H1 (cell line): ENCODE measurements around the gene DNAJC21. TPM values are rescaled to one million over a fixed set of nuclear protein-coding genes. Genes with fewer than 3 reads are reported as not detected.

ENCODE experiments used
- CTCF ChIA-PET: fragments of 300-600 bp; sonication (Branson Sonifier 250); formaldehyde crosslinking; loops from one replicate; lab custom pipeline; 2021; ENCODE audit not compliant: partially characterized antibody; lab: Charles Lee
- POLR2A ChIA-PET: fragments of 300-600 bp; sonication (Branson Sonifier 250); formaldehyde crosslinking; loops from one replicate; lab custom pipeline; 2021; ENCODE audit warnings: inconsistent platforms; ENCODE audit not compliant: partially characterized antibody; lab: Charles Lee
- DNase-seq, 2 experiments: peaks; one replicate each; pipeline versions ENCODE4 v3.0.0 to v3.0.0-alpha.2; 2010 to 2022; ENCODE audit warnings: low spot score in 2 of 2, low read depth in 1 of 2, mixed read lengths in 1 of 2
- FAIRE-seq: peaks from 2 replicates; lab custom pipeline; 2011; peaks lifted over from hg19 to GRCh38; lab: Jason Lieb, UNC
- H2AFZ ChIP-seq: 2 replicates; pipeline ENCODE4 v1.8.1; 2012; ENCODE audit warnings: low read length, inconsistent platforms
- H2AK5ac ChIP-seq: 2 replicates; pipeline ENCODE4 v1.6.1; 2013; ENCODE audit warnings: low read depth, low read length
- H2BK120ac ChIP-seq: replicated peaks from 2 replicates; pipeline ENCODE3; 2013; ENCODE audit warnings: low read depth, low read length, inconsistent platforms
- H2BK12ac ChIP-seq: 2 replicates; pipeline ENCODE4 v1.6.1; 2013; ENCODE audit warnings: low read depth, low read length
- H2BK15ac ChIP-seq: 2 replicates; pipeline ENCODE4 v1.6.1; 2013; ENCODE audit warnings: low read length
- H2BK20ac ChIP-seq: 2 replicates; pipeline ENCODE4 v1.6.1; 2013; ENCODE audit warnings: low read length
- H2BK5ac ChIP-seq: 2 replicates; pipeline ENCODE4 v1.6.1; 2013; ENCODE audit warnings: low read depth, low read length
- H3K14ac ChIP-seq: 2 replicates; pipeline ENCODE4 v1.6.1; 2013; ENCODE audit warnings: inconsistent platforms; ENCODE audit not compliant: insufficient read length
- H3K18ac ChIP-seq: 2 replicates; pipeline ENCODE4 v1.6.1; 2013; ENCODE audit warnings: low read length; ENCODE audit errors: extremely low read depth
- H3K23ac ChIP-seq: 2 replicates; pipeline ENCODE4 v1.6.1; 2013; ENCODE audit warnings: inconsistent platforms; ENCODE audit not compliant: insufficient read length
- H3K23me2 ChIP-seq: 2 replicates; pipeline ENCODE4 v1.6.1; 2013; ENCODE audit warnings: low read depth, low read length
- H3K27ac ChIP-seq: 2 replicates; pipeline ENCODE4 v1.6.1; 2011; ENCODE audit warnings: low read depth, low read length, inconsistent platforms
- H3K27me3 ChIP-seq, 4 experiments: replicated peaks in 1 of 4; 1 replicate in 1 of 4; 2 replicates in 3 of 4; pipeline versions ENCODE4 v1.6.1 to v1.8.1; 2011 to 2013; ENCODE audit warnings: low read length in 3 of 4, mild to moderate bottlenecking in 3 of 4, inconsistent platforms in 2 of 4, mixed read lengths in 2 of 4, moderate library complexity in 1 of 4; ENCODE audit not compliant: control insufficient read depth in 3 of 4, insufficient read depth in 3 of 4; ENCODE audit errors: extremely low read depth in 1 of 4
- H3K36me3 ChIP-seq, 4 experiments: 2 replicates each; pipeline versions ENCODE4 v1.6.1 to v1.8.1; 2011 to 2013; ENCODE audit warnings: mild to moderate bottlenecking in 4 of 4, low read length in 3 of 4, moderate library complexity in 2 of 4, control low read depth in 1 of 4, inconsistent platforms in 1 of 4; ENCODE audit not compliant: insufficient read depth in 4 of 4, control insufficient read depth in 2 of 4
- H3K4ac ChIP-seq: replicated peaks from 2 replicates; pipeline ENCODE3; 2013; ENCODE audit warnings: low read length, low read depth, mixed read lengths, inconsistent platforms; ENCODE audit not compliant: insufficient read length
- H3K4me1 ChIP-seq, 4 experiments: replicated peaks in 1 of 4; 1 replicate in 1 of 4; 2 replicates in 3 of 4; pipeline versions ENCODE4 v1.6.1 to v1.8.1; 2011 to 2013; ENCODE audit warnings: low read length in 3 of 4, inconsistent platforms in 2 of 4, mixed read lengths in 1 of 4; ENCODE audit not compliant: insufficient read depth in 4 of 4, control insufficient read depth in 3 of 4
- H3K4me2 ChIP-seq, 2 experiments: 2 replicates each; pipeline versions ENCODE4 v1.6.1 to v1.8.1; 2011 to 2013; ENCODE audit warnings: low read depth in 2 of 2, low read length in 2 of 2, control low read depth in 1 of 2, inconsistent platforms in 1 of 2, mild to moderate bottlenecking in 1 of 2; ENCODE audit not compliant: insufficient read depth in 1 of 2
- H3K4me3 ChIP-seq, 4 experiments: fragments of 200-600, 300-600 bp in 1 of 4; sonication (generic), shearing (Covaris generic), sonication (Bioruptor Twin) in 1 of 4; 2 replicates each; pipeline versions ENCODE4 v1.5.1 to v1.8.1; 2011 to 2016; ENCODE audit warnings: low read length in 4 of 4, low read depth in 3 of 4, control low read depth in 2 of 4, inconsistent platforms in 2 of 4, mild to moderate bottlenecking in 2 of 4, mixed read lengths in 1 of 4, moderate library complexity in 1 of 4; ENCODE audit not compliant: insufficient read depth in 2 of 4; ENCODE audit errors: extremely low read depth in 1 of 4
- H3K56ac ChIP-seq: replicated peaks from 2 replicates; pipeline ENCODE3; 2013; ENCODE audit warnings: low read depth, mild to moderate bottlenecking, mixed read lengths, low read length, inconsistent platforms; ENCODE audit not compliant: insufficient read length
- H3K79me1 ChIP-seq: 2 replicates; pipeline ENCODE4 v1.6.1; 2013; ENCODE audit warnings: low read depth, low read length, control low read depth
- H3K79me2 ChIP-seq, 2 experiments: 2 replicates each; pipeline versions ENCODE4 v1.6.1 to v1.8.1; 2012 to 2013; ENCODE audit warnings: low read length in 2 of 2, mild to moderate bottlenecking in 2 of 2, inconsistent platforms in 1 of 2; ENCODE audit not compliant: insufficient read depth in 2 of 2, control insufficient read depth in 1 of 2
- H3K9ac ChIP-seq, 4 experiments: replicated peaks in 1 of 4; 1 replicate in 1 of 4; 2 replicates in 3 of 4; pipeline versions ENCODE4 v1.6.1 to v1.8.1; 2011 to 2013; ENCODE audit warnings: low read depth in 3 of 4, low read length in 3 of 4, control low read depth in 2 of 4, mild to moderate bottlenecking in 2 of 4, moderate library complexity in 2 of 4, inconsistent platforms in 1 of 4; ENCODE audit errors: extremely low read depth in 1 of 4
- H3K9me3 ChIP-seq, 2 experiments: 2 replicates each; pipeline versions ENCODE4 v1.6.1 to v1.8.1; 2012 to 2013; ENCODE audit warnings: mild to moderate bottlenecking in 2 of 2, moderate library complexity in 2 of 2, control low read depth in 1 of 2, inconsistent platforms in 1 of 2, low read depth in 1 of 2, low read length in 1 of 2, mixed read lengths in 1 of 2; ENCODE audit not compliant: insufficient read depth in 2 of 2
- H4K20me1 ChIP-seq, 2 experiments: replicated peaks in 1 of 2; 2 replicates each; pipeline versions ENCODE3 to v1.8.1; 2011 to 2013; ENCODE audit warnings: inconsistent platforms in 2 of 2, low read length in 2 of 2, mild to moderate bottlenecking in 1 of 2; ENCODE audit not compliant: insufficient read depth in 2 of 2, control insufficient read depth in 1 of 2
- H4K5ac ChIP-seq: 2 replicates; pipeline ENCODE4 v1.6.1; 2013; ENCODE audit warnings: low read length, low read depth, mixed read lengths, inconsistent platforms; ENCODE audit not compliant: insufficient read length
- H4K8ac ChIP-seq: 2 replicates; pipeline ENCODE4 v1.8.0; 2013; ENCODE audit warnings: mild to moderate bottlenecking, moderate library complexity, low read length, inconsistent platforms; ENCODE audit not compliant: insufficient read depth; ENCODE audit errors: extremely low read depth
- H4K91ac ChIP-seq: replicated peaks from 2 replicates; pipeline ENCODE3; 2013; ENCODE audit warnings: low read length, mixed read lengths, inconsistent platforms; ENCODE audit not compliant: insufficient read length
- EGR1 ChIP-seq: IDR thresholded peaks from 2 replicates; pipeline ENCODE4 v1.6.1; 2011; ENCODE audit warnings: low read depth, low read length, borderline replicate concordance
- JUN ChIP-seq: IDR thresholded peaks from 2 replicates; pipeline ENCODE4 v1.6.1; 2011; ENCODE audit warnings: low read depth, mild to moderate bottlenecking, improper control_type of control experiment, low read length
- KDM1A ChIP-seq: fragments of 200-600, 300-600 bp; sonication (generic); IDR thresholded peaks from 2 replicates; pipeline ENCODE4 v1.7.1; 2016; ENCODE audit warnings: mild to moderate bottlenecking, low read length, borderline replicate concordance
- PHF8 ChIP-seq: fragments of 200-600 bp; sonication (generic); conservative IDR thresholded peaks from 2 replicates; pipeline ENCODE4 v1.7.1; 2012; ENCODE audit warnings: low read depth, mild to moderate bottlenecking, inconsistent platforms, low read length, moderate library complexity
- POU5F1 ChIP-seq: IDR thresholded peaks from 2 replicates; pipeline ENCODE4 v1.6.1; 2011; ENCODE audit warnings: low read depth, mild to moderate bottlenecking, low read length, moderate library complexity
- RBBP5 ChIP-seq: IDR thresholded peaks from 2 replicates; pipeline ENCODE4 v1.7.1; 2012; ENCODE audit warnings: low read depth, mild to moderate bottlenecking, inconsistent platforms, low read length, moderate library complexity, borderline replicate concordance
- SP1 ChIP-seq: IDR thresholded peaks from 2 replicates; pipeline ENCODE4 v1.6.1; 2011; ENCODE audit warnings: low read depth, low read length
- SP2 ChIP-seq: IDR thresholded peaks from 2 replicates; pipeline ENCODE4 v1.6.1; 2012; ENCODE audit warnings: mild to moderate bottlenecking, low read length, inconsistent platforms
- TBP ChIP-seq: IDR thresholded peaks from 2 replicates; pipeline ENCODE4 v1.6.1; 2011; ENCODE audit warnings: low read depth, low read length, improper control_type of control experiment
- USF2 ChIP-seq: IDR thresholded peaks from 2 replicates; pipeline ENCODE4 v1.6.1; 2011; ENCODE audit warnings: low read length, improper control_type of control experiment
- YY1 ChIP-seq: IDR thresholded peaks from 2 replicates; pipeline ENCODE4 v1.6.1; 2011; ENCODE audit warnings: low read depth, mild to moderate bottlenecking, low read length
- WGBS, 2 experiments: shearing (Covaris generic) in 1 of 2; methylation state at CpG; one replicate each; pipeline versions ENCODE4 v1.1.6 to v1.1.7; 2013 to 2015; ENCODE audit warnings: low lambda C conversion rate in 2 of 2, mixed read lengths in 2 of 2, inconsistent platforms in 1 of 2, low coverage in 1 of 2, missing lambda C conversion rate in 1 of 2; ENCODE audit not compliant: insufficient replicate concordance in 2 of 2, insufficient coverage in 1 of 2, insufficient read length in 1 of 2; ENCODE audit errors: extremely low coverage in 1 of 2, missing lambda C conversion rate in 1 of 2; 5-methylcytosine and 5-hydroxymethylcytosine counted together
- polyA plus RNA-seq, 7 experiments: library from polyadenylated mRNA; depleted of rRNA in 3 of 7; stranded (reverse) in 5 of 7; unstranded in 2 of 7; fragments of >200 nt in 5 of 7; fragments of 200-250 nt in 2 of 7; gene quantifications; 1 replicate in 5 of 7; 2 replicates in 1 of 7; 4 replicates in 1 of 7; pipeline versions ENCODE4 v1.2.1 to v1.2.3, GENCODE V29; 2011 to 2013; ENCODE audit warnings: missing spikeins in 2 of 7, mixed read lengths in 2 of 7
- total RNA-seq: library from RNA; stranded (reverse); fragmentation: NEBNext Ultra II Directional; extraction: Animal tissue kit (Norgen Biotek cat#: 25700); gene quantifications from 2 replicates; pipeline ENCODE4 v1.2.1, GENCODE V29; 2021

The DNAJC21 gene
- total and polyA plus RNA-seq, 2 of the 8 experiments (the other 6 are each of a cell fraction or from before 2014, with no cell fraction given): 5.1 to 47.5 TPM

GRCh38 chr5:34915139-34915855, 14.1 kb upstream of the DNAJC21 start, which contains the start of the genes BRIX1 and RAD1:
Gene BRIX1 (plus strand): TSS chr5:34915711. CDS start chr5:34915739, 28 bp downstream.
Gene RAD1 (minus strand): TSS chr5:34915504. CDS start chr5:34914892, 612 bp downstream.
- Histone ChIP-seq H3K27ac (peak within 1 kb of the TSS; percentile 95), H4K20me1 (peaks cover 1 to 3% of the 10 kb centered on the region in 2 experiments), H3K79me1 (no peaks in the 10 kb centered on the region), H2BK12ac (no peak within 1 kb of the TSS; the same call in 1 of the 2 replicates), H3K9me3 (no peaks in the 10 kb centered on the region), H3K36me3 (peaks cover 7 to 43% (median 23%) of the 10 kb centered on the region in 4 experiments), H2AFZ (0 out of 2 replicates have a peak within 1 kb of the TSS, but pooled peaks have one; percentile 4), H3K27me3 (no peaks in the 10 kb centered on the region), H2BK20ac (no peak within 1 kb of the TSS), H3K9ac (peak within 1 kb of the TSS; percentile 90 to 99 (median 98)), H3K4me3 (peak within 1 kb of the TSS; percentile 86 to 100 (median 96)), H2BK15ac (no peak within 1 kb of the TSS), H3K4me1 (peaks cover 0 to 3% (median under 1%) of the 10 kb centered on the region in 4 experiments; a peak in 1 of 7 replicates), H2BK5ac (peak within 1 kb of the TSS; percentile 94), H3K23ac (no peak within 1 kb of the TSS), H3K23me2 (peaks cover 10% of the 10 kb centered on the region; the same call in 1 of the 2 replicates), H4K91ac (peak within 1 kb of the TSS; percentile 97), H3K18ac (peak within 1 kb of the TSS; percentile 92), H3K4me2 (peak within 1 kb of the TSS; percentile 80 to 84), H2BK120ac (no peak within 1 kb of the TSS), H2AK5ac (no peak within 1 kb of the TSS), H3K4ac (no peak within 1 kb of the TSS), H3K56ac (peak within 1 kb of the TSS; percentile 73), H3K79me2 (peaks cover 26 to 68% of the 10 kb centered on the region in 2 experiments), H4K8ac (peak within 1 kb of the TSS; percentile 99), H4K5ac (peak within 1 kb of the TSS; percentile 97), H3K14ac (no peak within 1 kb of the TSS)
- ChIA-PET POLR2A (interaction anchor here (0.7 to 5.1 kb wide), 21 partner anchors 10 to 1375 kb away, joined by 3 to 52 read pairs (median 3); partner anchors contain the start of genes DNAJC21, RAI14 and TTC23L), CTCF (interaction anchor here (1.0 to 3.9 kb wide), 4 partner anchors 10 to 440 kb away, joined by 3 to 24 read pairs (median 8); no protein-coding TSS in a partner anchor)
- 1% methylated on average over 64 of the region's 67 CpGs; no CpG with 5 or more reads in 1 of the 2 experiments for WGBS, 2 experiments
- no peak for FAIRE-seq
- peak; percentile 89 to 91 for DNase-seq
- TF ChIP-seq YY1 (peak; percentile 98), POU5F1 (no peak), USF2 (no peak), PHF8 (peak; percentile 94), TBP (peak; percentile 93), SP2 (peak; percentile 90), JUN (no peak), KDM1A (no peak), EGR1 (peak; percentile 86), SP1 (0 out of 2 replicates have a peak, but pooled peaks have one; percentile 41), RBBP5 (peak; percentile 79)
